Stomach smooth muscle (tissue), 2 donors: ENCODE results near the gene SNX8.

Experiments
- H3K27ac ChIP-seq: one replicate; pipeline ENCODE4 v1.7.0; 2013; ENCODE audit warnings: mild to moderate bottlenecking, low read length, inconsistent platforms
- H3K27me3 ChIP-seq, 2 donors: one replicate each; pipeline ENCODE4 v1.7.0; 2013; ENCODE audit warnings: low read length in 2 of 2; ENCODE audit not compliant: insufficient read depth in 2 of 2, control insufficient read depth in 1 of 2
- H3K36me3 ChIP-seq, 2 donors: one replicate each; pipeline ENCODE4 v1.7.0; 2013; ENCODE audit warnings: low read length in 2 of 2; ENCODE audit not compliant: control insufficient read depth in 2 of 2, insufficient read depth in 2 of 2
- H3K4me1 ChIP-seq: one replicate; pipeline ENCODE4 v1.7.0; 2013; ENCODE audit warnings: low read length; ENCODE audit not compliant: control insufficient read depth, insufficient read depth
- H3K4me3 ChIP-seq, 2 donors: one replicate each; pipeline ENCODE4 v1.7.0; 2013; ENCODE audit warnings: low read length in 2 of 2
- H3K9ac ChIP-seq, 2 donors: one replicate each; pipeline ENCODE4 v1.7.0; 2013; ENCODE audit warnings: low read length in 2 of 2, mild to moderate bottlenecking in 1 of 2
- H3K9me3 ChIP-seq, 2 donors: one replicate each; pipeline ENCODE4 v1.7.0; 2013; ENCODE audit warnings: low read length in 2 of 2; ENCODE audit not compliant: control insufficient read depth in 2 of 2
- donor health status: healthy.
- donor health status: Pancreatic carcinoma.

SNX8 gene

GRCh38 chr7:2220954-2221353 is 93.3 kb downstream of the SNX8 start:
- Histone ChIP-seq H3K27me3 (no peaks in the 10 kb centered on the region), H3K9ac (no peak overlapping the region), H3K27ac (no peak overlapping the region), H3K9me3 (no peaks in the 10 kb centered on the region), H3K36me3 (peaks cover 26 to 45% of the 10 kb centered on the region in 2 donors), H3K4me3 (no peak overlapping the region), H3K4me1 (no peaks in the 10 kb centered on the region)

- Histone ChIP-seq H3K4me3 (no peak overlapping the region), H3K36me3 (peaks cover 28 to 45% of the 10 kb centered on the region in 2 donors), H3K27me3 (no peaks in the 10 kb centered on the region), H3K9me3 (no peaks in the 10 kb centered on the region), H3K27ac (no peak overlapping the region), H3K4me1 (no peaks in the 10 kb centered on the region), H3K9ac (no peak overlapping the region)
These were observed 93.7 kb downstream of the SNX8 start for GRCh38 chr7:2220506-2220905.

- Histone ChIP-seq H3K9ac (no peak overlapping the region), H3K27ac (no peak overlapping the region), H3K9me3 (no peaks in the 10 kb centered on the region), H3K36me3 (peaks cover 30 to 42% of the 10 kb centered on the region in 2 donors), H3K4me3 (no peak overlapping the region), H3K4me1 (no peaks in the 10 kb centered on the region), H3K27me3 (no peaks in the 10 kb centered on the region)
These were observed 94.2 kb downstream of the SNX8 start for GRCh38 chr7:2220030-2220429.

- no peaks in the 10 kb centered on the region for H3K9me3 ChIP-seq
- peaks cover 27 to 39% of the 10 kb centered on the region in 2 donors for H3K36me3 ChIP-seq
- H3K27ac ChIP-seq: no peak overlapping the region
- no peak overlapping the region for H3K9ac ChIP-seq
- no peaks in the 10 kb centered on the region for H3K4me1 ChIP-seq
- H3K4me3 ChIP-seq: no peak overlapping the region
- no peaks in the 10 kb centered on the region for H3K27me3 ChIP-seq
These were observed 94.6 kb downstream of the SNX8 start for GRCh38 chr7:2219606-2220005.

GRCh38 chr7:2219136-2219535 is 95.1 kb downstream of the SNX8 start:
- Histone ChIP-seq H3K27ac (no peak overlapping the region), H3K4me3 (no peak overlapping the region), H3K4me1 (no peaks in the 10 kb centered on the region), H3K27me3 (no peaks in the 10 kb centered on the region), H3K9ac (no peak overlapping the region), H3K9me3 (no peaks in the 10 kb centered on the region), H3K36me3 (peaks cover 24 to 38% of the 10 kb centered on the region in 2 donors)

GRCh38 chr7:2218444-2218785 is 95.8 kb downstream of the SNX8 start:
- H3K9ac ChIP-seq: no peak overlapping the region
- peaks cover 24 to 44% of the 10 kb centered on the region in 2 donors for H3K36me3 ChIP-seq
- H3K27me3 ChIP-seq: no peaks in the 10 kb centered on the region
- H3K9me3 ChIP-seq: no peaks in the 10 kb centered on the region
- H3K4me1 ChIP-seq: no peaks in the 10 kb centered on the region
- no peak overlapping the region for H3K4me3 ChIP-seq
- H3K27ac ChIP-seq: no peak overlapping the region

GRCh38 chr7:2217716-2218443 is 96.4 kb downstream of the SNX8 start:
- H3K4me3 ChIP-seq: no peak overlapping the region
- no peak overlapping the region for H3K27ac ChIP-seq
- H3K36me3 ChIP-seq: peaks cover 24 to 49% of the 10 kb centered on the region in 2 donors
- H3K9me3 ChIP-seq: no peaks in the 10 kb centered on the region
- H3K9ac ChIP-seq: no peak overlapping the region
- H3K4me1 ChIP-seq: no peaks in the 10 kb centered on the region
- H3K27me3 ChIP-seq: no peaks in the 10 kb centered on the region

GRCh38 chr7:2217206-2217605 is 97.0 kb downstream of the SNX8 start:
- Histone ChIP-seq H3K9me3 (no peaks in the 10 kb centered on the region), H3K4me3 (no peak overlapping the region), H3K27me3 (no peaks in the 10 kb centered on the region), H3K36me3 (peaks cover 29 to 48% of the 10 kb centered on the region in 2 donors), H3K27ac (no peak overlapping the region), H3K4me1 (no peaks in the 10 kb centered on the region), H3K9ac (no peak overlapping the region)

GRCh38 chr7:2215851-2216250 is 98.4 kb downstream of the SNX8 start:
- H3K27ac ChIP-seq: no peak overlapping the region

GRCh38 chr7:2214636-2215035 is 99.6 kb downstream of the SNX8 start:
- H3K27ac ChIP-seq: no peak overlapping the region
- H3K36me3 ChIP-seq: peaks cover 25 to 39% of the 10 kb centered on the region in 2 donors

More at GRCh38 chr7:2215851-2216250, 98.4 kb downstream of the SNX8 start:
- no peaks in the 10 kb centered on the region for H3K4me1 ChIP-seq
- no peak overlapping the region for H3K9ac ChIP-seq
- H3K9me3 ChIP-seq: no peaks in the 10 kb centered on the region
- H3K36me3 ChIP-seq: peaks cover 25 to 42% of the 10 kb centered on the region in 2 donors
- no peak overlapping the region for H3K4me3 ChIP-seq
- no peaks in the 10 kb centered on the region for H3K27me3 ChIP-seq

GRCh38 chr7:2213551-2214215 is 100.6 kb downstream of the SNX8 start:
- Histone ChIP-seq H3K27ac (no peak overlapping the region), H3K27me3 (no peaks in the 10 kb centered on the region), H3K4me3 (no peak overlapping the region), H3K9ac (no peak overlapping the region), H3K36me3 (peaks cover 25 to 42% of the 10 kb centered on the region in 2 donors), H3K9me3 (no peaks in the 10 kb centered on the region), H3K4me1 (peaks cover 8% of the 10 kb centered on the region)

More at GRCh38 chr7:2214636-2215035, 99.6 kb downstream of the SNX8 start:
- Histone ChIP-seq H3K9me3 (no peaks in the 10 kb centered on the region), H3K27me3 (no peaks in the 10 kb centered on the region), H3K4me1 (peaks cover 2% of the 10 kb centered on the region), H3K4me3 (no peak overlapping the region), H3K9ac (no peak overlapping the region)
